SK-N-SH treated with all-trans-retinoic acid at 6 μM for 48 hours (cell line): ENCODE data around the gene ROBO1.

Experiments
- ATAC-seq: fragments of 200-7000 bp; cut with Tn5 transposase; 3 replicates; pipeline ENCODE4 v1.9.1; 2020; ENCODE audit warnings: mild to moderate bottlenecking, moderate library complexity
- BACH2 ChIP-seq: fragments of 250-450 bp; sonication (Bioruptor Pico); IDR thresholded peaks from 2 replicates; pipeline ENCODE4 v1.9.0; 2021; ENCODE audit warnings: mild to moderate bottlenecking, borderline replicate concordance
- CSDC2 ChIP-seq: fragments of 250-450 bp; sonication (Bioruptor Pico); IDR thresholded peaks from 2 replicates; pipeline ENCODE4 v1.5.0; 2020; ENCODE audit warnings: mild to moderate bottlenecking, moderate library complexity
- ESRRG ChIP-seq: fragments of 250-450 bp; sonication (Bioruptor Pico); IDR thresholded peaks from 2 replicates; pipeline ENCODE4 v1.6.1; 2021; ENCODE audit warnings: mild to moderate bottlenecking
- GLIS3 ChIP-seq: fragments of 250-450 bp; sonication (Bioruptor Pico); IDR thresholded peaks from 2 replicates; pipeline ENCODE4 v1.5.0; 2020; ENCODE audit warnings: mild to moderate bottlenecking, moderate library complexity
- ISL1 ChIP-seq: fragments of 250-450 bp; sonication (Bioruptor Pico); IDR thresholded peaks from 2 replicates; pipeline ENCODE4 v2.1.2; 2022; ENCODE audit warnings: mild to moderate bottlenecking, moderate library complexity
- OSR1 ChIP-seq: fragments of 250-450 bp; sonication (Bioruptor Pico); IDR thresholded peaks from 2 replicates; pipeline ENCODE4 v1.8.0; 2022; ENCODE audit warnings: moderate library complexity, mild to moderate bottlenecking, inconsistent platforms
- PPARA ChIP-seq: fragments of 250-450 bp; sonication (Bioruptor Pico); IDR thresholded peaks from 2 replicates; pipeline ENCODE4 v1.5.0; 2020; ENCODE audit warnings: mild to moderate bottlenecking, borderline replicate concordance
- RARB ChIP-seq: fragments of 250-450 bp; sonication (Bioruptor Pico); IDR thresholded peaks from 2 replicates; pipeline ENCODE4 v1.8.0; 2021; ENCODE audit warnings: mild to moderate bottlenecking, moderate library complexity
- SNAI2 ChIP-seq: fragments of 250-450 bp; sonication (Bioruptor Pico); IDR thresholded peaks from 2 replicates; pipeline ENCODE4 v1.5.0; 2020; ENCODE audit warnings: mild to moderate bottlenecking, moderate library complexity
- TOX ChIP-seq: fragments of 250-450 bp; sonication (Bioruptor Pico); IDR thresholded peaks from 2 replicates; pipeline ENCODE4 v1.8.0; 2021; ENCODE audit warnings: mild to moderate bottlenecking, moderate library complexity, borderline replicate concordance
- ZC3H10 ChIP-seq: fragments of 250-450 bp; sonication (Bioruptor Pico); IDR thresholded peaks from 2 replicates; pipeline ENCODE4 v1.5.1; 2021; ENCODE audit warnings: mild to moderate bottlenecking, moderate library complexity
- ZFP3 ChIP-seq: fragments of 250-450 bp; sonication (Bioruptor Pico); IDR thresholded peaks from 2 replicates; pipeline ENCODE4 v1.5.0; 2020; ENCODE audit warnings: mild to moderate bottlenecking, moderate library complexity
- ZNF565 ChIP-seq: fragments of 450-650 bp; formaldehyde crosslinking; conservative IDR thresholded peaks from 2 replicates; pipeline ENCODE4 v1.5.0; 2020; ENCODE audit warnings: low read depth, mild to moderate bottlenecking, moderate library complexity
- ZNF70 ChIP-seq: fragments of 450-650 bp; formaldehyde crosslinking; IDR thresholded peaks from 2 replicates; pipeline ENCODE4 v1.5.0; 2020; ENCODE audit warnings: mild to moderate bottlenecking, moderate library complexity
- ZNF8 ChIP-seq: fragments of 450-650 bp; formaldehyde crosslinking; IDR thresholded peaks from 2 replicates; pipeline ENCODE4 v1.5.0; 2020; ENCODE audit warnings: mild to moderate bottlenecking, moderate library complexity
- TF ChIP-seq, protein P1 (sequence below): fragments of 250-450 bp; sonication (Bioruptor Pico); IDR thresholded peaks from 2 replicates; pipeline ENCODE4 v1.8.0; 2021; ENCODE audit warnings: low read depth, mild to moderate bottlenecking, moderate library complexity, borderline replicate concordance
- TF ChIP-seq, protein P2 (sequence below): fragments of 250-450 bp; sonication (Bioruptor Pico); IDR thresholded peaks from 2 replicates; pipeline ENCODE4 v1.8.0; 2020; ENCODE audit warnings: mild to moderate bottlenecking, moderate library complexity, borderline replicate concordance
- TF ChIP-seq, protein P3 (sequence below): fragments of 250-450 bp; sonication (Bioruptor Pico); IDR thresholded peaks from 2 replicates; pipeline ENCODE4 v1.5.0; 2020; ENCODE audit warnings: mild to moderate bottlenecking, moderate library complexity

ROBO1 gene

DNA sequence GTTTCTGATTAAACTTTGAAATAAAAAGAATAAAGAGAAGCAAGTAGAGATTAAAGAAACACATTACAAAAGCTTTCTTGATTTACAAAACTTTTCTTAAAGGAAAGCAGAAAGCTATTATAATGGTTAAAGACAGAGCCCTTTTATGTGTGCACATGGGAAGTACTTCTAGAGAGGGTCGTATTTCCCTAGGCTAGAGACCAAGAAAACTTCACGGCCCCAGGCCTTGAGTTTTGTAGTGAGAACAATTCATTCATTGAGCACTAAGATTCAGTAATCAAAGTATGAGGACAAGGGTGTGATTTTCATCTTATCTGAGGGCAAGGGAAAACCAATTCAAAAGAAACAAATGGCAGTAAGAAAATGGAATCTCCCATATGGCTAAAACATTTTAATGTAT lies 854.1 kb downstream of the ROBO1 start:
- ATAC-seq: no peak
- TF ChIP-seq RARB (CRISPR knock-in tag): no peak
- no peak for TF ChIP-seq CSDC2 (CRISPR knock-in tag)
- TF ChIP-seq ESRRG: no peak
- TF ChIP-seq ZNF8 (CRISPR knock-in tag): no peak
- TF ChIP-seq ZFP3 (CRISPR knock-in tag): no peak
- no peak for TF ChIP-seq BACH2 (CRISPR knock-in tag)

DNA sequence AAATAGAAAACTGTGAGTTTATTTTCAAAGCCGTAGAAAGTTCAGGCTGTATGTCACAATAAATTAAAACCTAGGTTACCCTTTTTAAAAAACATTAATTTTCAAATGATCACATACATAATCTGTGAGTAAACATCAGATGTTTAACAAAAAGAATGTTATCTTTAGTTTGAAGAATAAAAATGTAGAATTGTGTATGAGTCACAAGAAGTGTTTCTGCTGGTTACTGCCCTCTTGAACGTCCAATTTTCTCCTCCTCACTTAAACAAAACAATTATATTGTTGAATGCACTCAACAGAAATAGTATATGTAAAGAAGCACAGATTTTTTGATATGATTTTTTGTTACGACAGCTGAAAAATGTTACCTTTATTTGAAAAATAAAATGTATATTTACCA lies 855.1 kb downstream of the ROBO1 start:
- TF ChIP-seq, protein P1, sequence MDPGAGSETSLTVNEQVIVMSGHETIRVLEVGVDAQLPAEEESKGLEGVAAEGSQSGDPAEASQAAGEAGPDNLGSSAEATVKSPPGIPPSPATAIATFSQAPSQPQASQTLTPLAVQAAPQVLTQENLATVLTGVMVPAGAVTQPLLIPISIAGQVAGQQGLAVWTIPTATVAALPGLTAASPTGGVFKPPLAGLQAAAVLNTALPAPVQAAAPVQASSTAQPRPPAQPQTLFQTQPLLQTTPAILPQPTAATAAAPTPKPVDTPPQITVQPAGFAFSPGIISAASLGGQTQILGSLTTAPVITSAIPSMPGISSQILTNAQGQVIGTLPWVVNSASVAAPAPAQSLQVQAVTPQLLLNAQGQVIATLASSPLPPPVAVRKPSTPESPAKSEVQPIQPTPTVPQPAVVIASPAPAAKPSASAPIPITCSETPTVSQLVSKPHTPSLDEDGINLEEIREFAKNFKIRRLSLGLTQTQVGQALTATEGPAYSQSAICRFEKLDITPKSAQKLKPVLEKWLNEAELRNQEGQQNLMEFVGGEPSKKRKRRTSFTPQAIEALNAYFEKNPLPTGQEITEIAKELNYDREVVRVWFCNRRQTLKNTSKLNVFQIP (CRISPR knock-in tag): no peak
- no peak for TF ChIP-seq PPARA
- no peak for TF ChIP-seq ZNF8 (CRISPR knock-in tag)
- no peak for TF ChIP-seq BACH2 (CRISPR knock-in tag)
- TF ChIP-seq, all 23 proteins: peak for 0
- no peak for ATAC-seq

DNA sequence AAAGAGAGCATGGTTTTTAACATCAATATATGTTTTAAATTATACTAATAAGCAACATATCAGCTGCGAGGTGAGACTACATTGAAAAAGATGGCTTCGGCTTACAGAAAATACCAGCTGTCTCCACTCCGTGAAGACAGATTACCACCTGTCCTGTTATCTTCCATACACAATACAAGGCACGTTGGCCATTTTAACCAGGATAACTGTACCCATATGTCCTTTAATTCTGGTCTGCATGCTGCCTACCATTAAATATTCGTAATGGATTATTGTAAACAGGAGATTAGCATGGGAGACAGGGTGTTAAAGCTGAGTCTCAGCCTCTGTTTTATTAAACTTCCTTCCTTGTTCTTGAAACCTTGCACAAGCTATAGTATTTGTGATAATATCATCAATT lies 855.5 kb downstream of the ROBO1 start:
- no peak for ATAC-seq
- TF ChIP-seq ZNF70 (CRISPR knock-in tag) (no peak), ZNF565 (CRISPR knock-in tag) (no peak), OSR1 (no peak)

DNA sequence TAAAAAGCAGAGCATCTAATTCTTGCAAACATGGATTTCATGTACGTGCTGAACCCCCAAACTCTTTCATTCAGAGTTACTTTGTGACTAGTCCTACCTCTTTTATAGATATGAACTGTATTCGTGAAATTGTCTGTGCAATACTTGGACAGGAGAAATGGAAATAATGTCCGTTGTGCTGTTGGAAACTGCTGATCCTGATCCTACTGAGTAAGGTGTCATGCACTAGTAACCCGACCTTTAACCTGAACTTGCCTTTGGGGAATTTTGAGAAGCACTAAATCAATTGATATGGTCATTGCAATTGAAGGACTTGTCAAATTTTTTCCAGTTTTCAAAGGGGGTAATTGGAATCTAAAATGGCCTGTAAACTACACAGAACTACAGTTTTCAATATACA lies 856.4 kb downstream of the ROBO1 start:
- ATAC-seq: no peak
- TF ChIP-seq ZNF565 (CRISPR knock-in tag): no peak

DNA sequence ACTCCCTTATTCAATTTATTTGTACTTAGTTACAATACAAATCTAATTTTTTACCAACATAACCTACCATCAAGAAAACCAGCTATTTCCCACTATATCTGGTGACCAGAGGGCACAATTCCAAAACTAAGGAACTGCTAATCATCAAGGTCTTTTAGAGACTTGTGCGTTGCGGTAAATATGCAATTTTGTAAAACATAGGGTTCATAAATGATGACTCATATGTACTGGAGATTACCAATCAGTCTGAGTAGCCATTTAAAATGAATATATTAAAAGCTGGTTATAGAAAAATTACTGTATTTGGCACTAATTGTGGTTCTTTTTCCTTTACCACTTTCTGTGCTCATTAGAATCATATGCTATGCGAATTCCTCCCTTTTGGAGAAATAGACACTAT lies 859.6 kb downstream of the ROBO1 start:
- TF ChIP-seq TOX (CRISPR knock-in tag) (peak; percentile 40; the same call in 1 of the 2 replicates), ZFP3 (CRISPR knock-in tag) (no peak), ZC3H10 (CRISPR knock-in tag) (peak; percentile 43; the same call in 1 of the 2 replicates), ESRRG (no peak), GLIS3 (CRISPR knock-in tag) (no peak), SNAI2 (CRISPR knock-in tag) (no peak), ZNF70 (CRISPR knock-in tag) (no peak), PPARA (no peak)
- TF ChIP-seq, protein P2, sequence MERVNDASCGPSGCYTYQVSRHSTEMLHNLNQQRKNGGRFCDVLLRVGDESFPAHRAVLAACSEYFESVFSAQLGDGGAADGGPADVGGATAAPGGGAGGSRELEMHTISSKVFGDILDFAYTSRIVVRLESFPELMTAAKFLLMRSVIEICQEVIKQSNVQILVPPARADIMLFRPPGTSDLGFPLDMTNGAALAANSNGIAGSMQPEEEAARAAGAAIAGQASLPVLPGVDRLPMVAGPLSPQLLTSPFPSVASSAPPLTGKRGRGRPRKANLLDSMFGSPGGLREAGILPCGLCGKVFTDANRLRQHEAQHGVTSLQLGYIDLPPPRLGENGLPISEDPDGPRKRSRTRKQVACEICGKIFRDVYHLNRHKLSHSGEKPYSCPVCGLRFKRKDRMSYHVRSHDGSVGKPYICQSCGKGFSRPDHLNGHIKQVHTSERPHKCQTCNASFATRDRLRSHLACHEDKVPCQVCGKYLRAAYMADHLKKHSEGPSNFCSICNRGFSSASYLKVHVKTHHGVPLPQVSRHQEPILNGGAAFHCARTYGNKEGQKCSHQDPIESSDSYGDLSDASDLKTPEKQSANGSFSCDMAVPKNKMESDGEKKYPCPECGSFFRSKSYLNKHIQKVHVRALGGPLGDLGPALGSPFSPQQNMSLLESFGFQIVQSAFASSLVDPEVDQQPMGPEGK: no peak
- peak; percentile 82 for ATAC-seq

DNA sequence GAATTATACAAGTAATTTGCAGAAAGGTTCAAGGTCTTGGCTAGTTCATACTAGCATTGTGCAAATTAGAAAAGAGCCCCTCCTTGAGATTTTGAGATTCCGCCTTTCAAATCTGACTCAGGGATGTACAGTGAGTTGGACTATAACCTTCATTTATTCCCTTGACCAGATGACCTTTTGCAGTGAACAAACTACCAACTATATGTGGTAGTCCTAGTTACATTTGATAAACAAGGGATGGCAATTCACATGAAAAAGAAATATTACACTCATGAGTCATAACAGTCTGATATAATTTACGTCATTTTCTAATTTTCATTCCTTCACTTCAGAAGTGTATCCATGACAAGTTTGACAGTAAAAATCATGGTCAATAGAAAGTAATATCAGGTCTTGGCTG lies 860.4 kb downstream of the ROBO1 start:
- no peak for TF ChIP-seq RARB (CRISPR knock-in tag)
- TF ChIP-seq TOX (CRISPR knock-in tag): peak; percentile 85; the same call in 1 of the 2 replicates
- TF ChIP-seq, all 23 proteins: peak for 1
- ATAC-seq: peak; percentile 72

DNA sequence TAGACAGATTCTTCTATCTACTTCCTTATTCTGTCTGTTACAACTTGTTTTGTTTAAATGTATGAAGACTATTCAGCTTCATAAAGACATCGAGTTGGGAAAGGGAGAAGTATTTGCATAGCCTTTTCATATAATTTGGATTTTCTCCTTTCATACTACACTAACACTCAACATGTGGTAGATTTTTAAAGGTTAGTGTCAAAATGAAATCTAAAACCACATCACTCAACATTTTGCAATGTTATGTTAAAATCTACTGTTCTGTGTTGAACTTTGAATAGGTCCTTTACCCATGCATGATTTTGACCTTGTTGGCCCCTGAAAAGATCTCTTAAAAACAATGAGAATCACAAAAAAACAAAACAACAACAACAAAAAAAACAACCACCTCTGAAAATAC lies 860.9 kb downstream of the ROBO1 start:
- TF ChIP-seq CSDC2 (CRISPR knock-in tag) (no peak), ZNF8 (CRISPR knock-in tag) (no peak), ISL1 (CRISPR knock-in tag) (no peak), BACH2 (CRISPR knock-in tag) (no peak), OSR1 (no peak)
- TF ChIP-seq, protein P1 (CRISPR knock-in tag): no peak
- TF ChIP-seq, protein P3, sequence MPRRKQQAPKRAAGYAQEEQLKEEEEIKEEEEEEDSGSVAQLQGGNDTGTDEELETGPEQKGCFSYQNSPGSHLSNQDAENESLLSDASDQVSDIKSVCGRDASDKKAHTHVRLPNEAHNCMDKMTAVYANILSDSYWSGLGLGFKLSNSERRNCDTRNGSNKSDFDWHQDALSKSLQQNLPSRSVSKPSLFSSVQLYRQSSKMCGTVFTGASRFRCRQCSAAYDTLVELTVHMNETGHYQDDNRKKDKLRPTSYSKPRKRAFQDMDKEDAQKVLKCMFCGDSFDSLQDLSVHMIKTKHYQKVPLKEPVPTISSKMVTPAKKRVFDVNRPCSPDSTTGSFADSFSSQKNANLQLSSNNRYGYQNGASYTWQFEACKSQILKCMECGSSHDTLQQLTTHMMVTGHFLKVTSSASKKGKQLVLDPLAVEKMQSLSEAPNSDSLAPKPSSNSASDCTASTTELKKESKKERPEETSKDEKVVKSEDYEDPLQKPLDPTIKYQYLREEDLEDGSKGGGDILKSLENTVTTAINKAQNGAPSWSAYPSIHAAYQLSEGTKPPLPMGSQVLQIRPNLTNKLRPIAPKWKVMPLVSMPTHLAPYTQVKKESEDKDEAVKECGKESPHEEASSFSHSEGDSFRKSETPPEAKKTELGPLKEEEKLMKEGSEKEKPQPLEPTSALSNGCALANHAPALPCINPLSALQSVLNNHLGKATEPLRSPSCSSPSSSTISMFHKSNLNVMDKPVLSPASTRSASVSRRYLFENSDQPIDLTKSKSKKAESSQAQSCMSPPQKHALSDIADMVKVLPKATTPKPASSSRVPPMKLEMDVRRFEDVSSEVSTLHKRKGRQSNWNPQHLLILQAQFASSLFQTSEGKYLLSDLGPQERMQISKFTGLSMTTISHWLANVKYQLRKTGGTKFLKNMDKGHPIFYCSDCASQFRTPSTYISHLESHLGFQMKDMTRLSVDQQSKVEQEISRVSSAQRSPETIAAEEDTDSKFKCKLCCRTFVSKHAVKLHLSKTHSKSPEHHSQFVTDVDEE (CRISPR knock-in tag): no peak
- no peak for ATAC-seq
